GM12891 (cell line): ENCODE data around the gene SLC41A2.

ENCODE experiments used
- PAX5 ChIP-seq: IDR thresholded peaks from 2 replicates; pipeline ENCODE4 v1.6.1; 2011; ENCODE audit warnings: low read length, moderate library complexity, mild to moderate bottlenecking; ENCODE audit not compliant: insufficient read depth, severe bottlenecking
- POLR2A ChIP-seq: IDR thresholded peaks from 2 replicates; pipeline ENCODE4 v1.6.1; 2011; ENCODE audit warnings: low read depth, low read length, control low read depth
- POLR2AphosphoS5 ChIP-seq: IDR thresholded peaks from 2 replicates; pipeline ENCODE4 v1.6.1; 2011; ENCODE audit warnings: low read depth, low read length, control low read depth
- POU2F2 ChIP-seq: IDR thresholded peaks from 2 replicates; pipeline ENCODE4 v1.6.1; 2011; ENCODE audit warnings: low read depth, mild to moderate bottlenecking, control low read depth, low read length, moderate library complexity
- SPI1 ChIP-seq: IDR thresholded peaks from 2 replicates; pipeline ENCODE4 v1.6.1; 2011; ENCODE audit warnings: low read depth, low read length, control low read depth
- TAF1 ChIP-seq: IDR thresholded peaks from 2 replicates; pipeline ENCODE4 v1.6.1; 2011; ENCODE audit warnings: low read depth, low read length, control low read depth

DNA sequence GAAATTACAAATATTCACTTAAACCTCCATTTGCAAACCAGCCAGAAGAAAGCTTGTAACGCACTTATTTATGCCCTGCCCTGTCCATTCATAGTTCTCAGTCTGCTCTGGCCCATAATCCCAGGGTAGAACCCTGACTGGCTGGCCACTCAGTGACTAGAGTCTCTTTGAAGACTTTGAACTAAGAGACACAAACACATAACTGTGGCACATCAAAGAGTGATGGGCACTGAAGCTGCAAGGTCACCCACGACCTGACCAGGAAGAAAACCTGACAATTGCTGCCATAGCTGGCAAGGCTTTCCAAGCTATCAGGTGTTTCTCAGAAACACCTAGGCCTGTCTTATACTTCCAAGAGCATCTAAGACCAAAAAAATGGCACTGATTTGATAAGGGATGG lies 28.7 kb downstream of the SLC41A2 start:
- TF ChIP-seq POLR2AphosphoS5 (no peak), POLR2A (no peak), TAF1 (no peak), PAX5 (no peak), SPI1 (no peak), POU2F2 (no peak)
